Smooth muscle cell (in vitro differentiated cells): ENCODE data around the gene TEX9. TPM values are rescaled to one million over a fixed set of nuclear protein-coding genes. Genes with fewer than 3 reads are reported as not detected.

Experiments
- DNase-seq: peaks from one replicate; lab custom pipeline; 2025; ENCODE audit not compliant: unreplicated experiment; lab: John Stamatoyannopoulos, UW
- H2AFZ ChIP-seq: fragments of 200-600 bp; sonication (generic); 2 replicates; pipeline ENCODE4 v1.6.0; 2016; ENCODE audit warnings: antibody characterized with exemption, low read depth, mild to moderate bottlenecking
- H3F3A ChIP-seq: fragments of 200-600 bp; sonication (generic); 2 replicates; pipeline ENCODE4 v1.6.0; 2017; ENCODE audit warnings: antibody characterized with exemption, low read depth
- H3K27ac ChIP-seq: fragments of 200-600 bp; sonication (generic); 2 replicates; pipeline ENCODE4 v1.5.1; 2016; ENCODE audit warnings: low read depth, mild to moderate bottlenecking
- H3K27me3 ChIP-seq: fragments of 200-600 bp; sonication (generic); 2 replicates; pipeline ENCODE4 v1.6.1; 2016; ENCODE audit warnings: low read depth, mild to moderate bottlenecking
- H3K36me3 ChIP-seq: fragments of 200-600 bp; sonication (generic); 2 replicates; pipeline ENCODE4 v1.5.1; 2016; ENCODE audit warnings: low read depth
- H3K4me1 ChIP-seq: fragments of 200-600 bp; sonication (generic); 2 replicates; pipeline ENCODE4 v1.5.1; 2016; ENCODE audit warnings: low read depth
- H3K4me2 ChIP-seq: fragments of 200-600 bp; sonication (generic); 2 replicates; pipeline ENCODE4 v1.6.0; 2016; ENCODE audit warnings: mild to moderate bottlenecking
- H3K4me3 ChIP-seq: fragments of 200-600 bp; sonication (generic); 2 replicates; pipeline ENCODE4 v1.5.1; 2016; ENCODE audit warnings: mild to moderate bottlenecking
- H3K79me2 ChIP-seq: fragments of 200-600 bp; sonication (generic); 2 replicates; pipeline ENCODE4 v1.6.0; 2016; ENCODE audit warnings: low read depth, mild to moderate bottlenecking
- H3K9ac ChIP-seq: fragments of 200-600 bp; sonication (generic); 2 replicates; pipeline ENCODE4 v1.6.0; 2016; ENCODE audit warnings: low read depth
- H3K9me3 ChIP-seq: fragments of 200-600 bp; sonication (generic); replicated peaks from 2 replicates; pipeline ENCODE4 v1.5.1; 2016; ENCODE audit warnings: low read depth
- H4K20me1 ChIP-seq: fragments of 200-600 bp; sonication (generic); 2 replicates; pipeline ENCODE4 v1.6.0; 2016; ENCODE audit warnings: low read depth
- WGBS: methylation state at CpG from one replicate; pipeline ENCODE4 v1.1.7; 2016; ENCODE audit warnings: low lambda C conversion rate; 5-methylcytosine and 5-hydroxymethylcytosine counted together
- polyA plus RNA-seq: library from polyadenylated mRNA; unstranded; fragments of >200 nt; fragmentation: Nextera tagmentation; extraction: Ambion mirVana; gene quantifications from 2 replicates; pipeline ENCODE4 v1.2.1, GENCODE V29; 2016
- total RNA-seq: library from RNA; depleted of rRNA; stranded (reverse); fragments of >200 nt; gene quantifications from 2 replicates; pipeline ENCODE4 v1.2.3, GENCODE V29; 2014
- TF ChIP-seq, protein P1 (sequence below): fragments of 200-600 bp; sonication (generic); IDR thresholded peaks from 2 replicates; pipeline ENCODE4 v1.5.1; 2017; ENCODE audit warnings: borderline replicate concordance, mild to moderate bottlenecking, antibody characterized with exemption; ENCODE audit not compliant: insufficient read depth, poor library complexity, severe bottlenecking

The TEX9 gene
- total and polyA plus RNA-seq, 2 experiments from 2014 or later = 4.0 to 5.3 TPM

DNA sequence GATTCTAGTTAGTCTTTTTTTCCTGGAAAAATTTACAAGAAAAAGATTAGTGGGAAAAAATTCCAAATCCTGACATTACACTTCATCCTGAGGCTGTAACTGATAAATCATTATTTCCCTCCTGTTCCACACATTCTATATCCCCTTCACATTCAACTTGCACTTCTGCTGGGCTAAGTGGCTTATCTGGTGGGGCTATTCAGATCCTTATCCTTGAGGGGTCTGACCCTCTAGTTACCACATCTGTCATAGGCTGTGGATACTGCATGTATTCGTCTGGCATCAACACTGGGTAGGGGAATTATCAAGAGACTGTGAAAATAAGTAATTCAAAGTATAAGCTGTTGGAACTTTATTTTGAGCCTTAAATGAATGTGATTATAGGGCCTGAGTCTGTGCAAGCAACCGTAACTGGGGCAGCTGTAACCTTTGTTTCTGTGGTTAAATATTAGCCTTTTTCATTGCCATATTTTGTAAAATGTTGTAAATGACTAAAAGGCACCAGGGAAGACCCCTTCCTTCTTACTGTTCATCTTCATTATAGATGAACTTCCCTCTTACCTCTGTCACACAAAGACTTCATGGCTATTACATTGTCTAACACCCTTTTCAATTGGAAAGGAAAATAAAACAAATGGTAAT is 28.0 kb upstream of the TEX9 start:
- Histone ChIP-seq H2AFZ (no peak overlapping the region), H3F3A (no peaks in the 10 kb centered on the region), H3K79me2 (no peaks in the 10 kb centered on the region), H4K20me1 (no peaks in the 10 kb centered on the region), H3K27ac (no peak overlapping the region), H3K4me3 (no peak overlapping the region), H3K36me3 (no peaks in the 10 kb centered on the region), H3K4me1 (no peaks in the 10 kb centered on the region), H3K9ac (no peak overlapping the region), H3K27me3 (no peaks in the 10 kb centered on the region), H3K4me2 (no peak overlapping the region), H3K9me3 (no peaks in the 10 kb centered on the region)
- no peak for DNase-seq
- 75% methylated on average over 2 of the region's 2 CpGs for WGBS
- TF ChIP-seq, protein P1, sequence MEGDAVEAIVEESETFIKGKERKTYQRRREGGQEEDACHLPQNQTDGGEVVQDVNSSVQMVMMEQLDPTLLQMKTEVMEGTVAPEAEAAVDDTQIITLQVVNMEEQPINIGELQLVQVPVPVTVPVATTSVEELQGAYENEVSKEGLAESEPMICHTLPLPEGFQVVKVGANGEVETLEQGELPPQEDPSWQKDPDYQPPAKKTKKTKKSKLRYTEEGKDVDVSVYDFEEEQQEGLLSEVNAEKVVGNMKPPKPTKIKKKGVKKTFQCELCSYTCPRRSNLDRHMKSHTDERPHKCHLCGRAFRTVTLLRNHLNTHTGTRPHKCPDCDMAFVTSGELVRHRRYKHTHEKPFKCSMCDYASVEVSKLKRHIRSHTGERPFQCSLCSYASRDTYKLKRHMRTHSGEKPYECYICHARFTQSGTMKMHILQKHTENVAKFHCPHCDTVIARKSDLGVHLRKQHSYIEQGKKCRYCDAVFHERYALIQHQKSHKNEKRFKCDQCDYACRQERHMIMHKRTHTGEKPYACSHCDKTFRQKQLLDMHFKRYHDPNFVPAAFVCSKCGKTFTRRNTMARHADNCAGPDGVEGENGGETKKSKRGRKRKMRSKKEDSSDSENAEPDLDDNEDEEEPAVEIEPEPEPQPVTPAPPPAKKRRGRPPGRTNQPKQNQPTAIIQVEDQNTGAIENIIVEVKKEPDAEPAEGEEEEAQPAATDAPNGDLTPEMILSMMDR = no peak

DNA sequence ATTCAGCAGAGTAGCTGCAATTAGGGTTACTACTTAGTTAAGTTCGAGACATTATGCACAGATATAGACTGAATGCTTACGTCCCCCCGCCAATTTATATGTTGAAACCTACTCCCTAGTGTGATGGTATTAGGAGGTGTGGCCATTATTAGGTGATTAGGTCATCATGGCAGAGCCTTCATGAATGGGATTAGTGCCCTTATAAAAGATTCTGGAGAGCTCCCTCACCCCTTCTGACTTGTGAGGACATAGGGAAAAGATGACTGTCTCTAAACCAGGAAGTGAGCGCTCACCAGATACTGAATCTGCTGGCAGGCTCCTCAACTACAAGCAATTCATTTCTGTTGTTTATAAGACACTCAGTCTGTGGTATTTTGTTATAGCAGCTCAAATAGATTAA is 25.6 kb upstream of the TEX9 start:
- 80% methylated on average over 4 of the region's 4 CpGs for WGBS

DNA sequence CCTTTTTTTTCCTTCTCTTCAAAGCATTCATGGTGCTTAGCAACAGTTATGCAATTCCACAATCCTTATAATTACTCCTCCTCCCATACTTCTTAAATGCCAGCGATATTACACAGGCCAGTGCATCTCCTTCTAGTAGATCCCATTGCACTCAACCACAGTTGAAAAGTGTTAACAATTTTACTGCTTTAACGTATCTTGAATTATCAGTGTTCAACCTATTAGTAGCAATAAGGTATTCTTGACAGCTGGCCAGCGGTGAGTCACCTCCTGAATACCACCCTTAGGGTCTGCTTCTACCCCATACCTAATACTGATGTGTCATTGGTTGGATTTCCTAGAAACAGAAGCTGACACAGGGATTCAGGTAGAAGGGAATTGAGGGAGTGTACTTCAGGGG is 24.0 kb upstream of the TEX9 start:
- no peak overlapping the region for H3K4me2 ChIP-seq
- no peak overlapping the region for H3K4me3 ChIP-seq
- H3K36me3 ChIP-seq = no peaks in the 10 kb centered on the region
- H2AFZ ChIP-seq = no peak overlapping the region
- no peak overlapping the region for H3K27ac ChIP-seq
- no peak overlapping the region for H3K9ac ChIP-seq
- H3K4me1 ChIP-seq = no peaks in the 10 kb centered on the region
- 56% methylated on average over 3 of the region's 3 CpGs for WGBS
- TF ChIP-seq, protein P1 = no peak
- no peaks in the 10 kb centered on the region for H3F3A ChIP-seq
- no peaks in the 10 kb centered on the region for H4K20me1 ChIP-seq
- H3K9me3 ChIP-seq = no peaks in the 10 kb centered on the region
- no peaks in the 10 kb centered on the region for H3K27me3 ChIP-seq
- no peak for DNase-seq
- no peaks in the 10 kb centered on the region for H3K79me2 ChIP-seq

More for the DNA sequence above, 25.6 kb upstream of the TEX9 start:
- H3K9me3 ChIP-seq = no peaks in the 10 kb centered on the region
- no peaks in the 10 kb centered on the region for H3K4me1 ChIP-seq
- H3F3A ChIP-seq = no peaks in the 10 kb centered on the region
- H2AFZ ChIP-seq = no peak overlapping the region
- no peak for DNase-seq
- no peaks in the 10 kb centered on the region for H3K27me3 ChIP-seq
- no peak overlapping the region for H3K9ac ChIP-seq
- no peaks in the 10 kb centered on the region for H3K36me3 ChIP-seq
- H3K27ac ChIP-seq = no peak overlapping the region
- H3K4me3 ChIP-seq = no peak overlapping the region
- TF ChIP-seq, protein P1 = no peak
- no peak overlapping the region for H3K4me2 ChIP-seq
- H4K20me1 ChIP-seq = no peaks in the 10 kb centered on the region
- H3K79me2 ChIP-seq = no peaks in the 10 kb centered on the region

DNA sequence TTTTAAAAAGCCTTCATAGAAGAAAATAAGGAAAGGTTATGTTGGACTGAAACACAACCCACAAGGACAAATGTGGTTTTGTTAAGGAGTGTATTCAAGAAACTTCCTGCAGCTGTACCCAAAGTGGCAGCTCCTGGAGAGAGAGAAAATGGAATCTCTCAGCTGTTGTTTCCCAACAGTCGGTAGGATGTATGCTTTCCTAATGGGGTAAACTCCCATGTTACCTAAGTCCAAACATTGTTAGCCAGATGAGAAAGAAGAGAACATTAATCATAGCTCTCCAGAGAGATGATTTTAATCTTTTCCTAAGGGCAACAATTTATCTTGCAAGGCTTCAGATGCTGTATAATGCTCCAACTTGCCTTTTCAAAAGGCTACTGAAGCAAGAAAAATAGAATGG is 22.6 kb upstream of the TEX9 start:
- Histone ChIP-seq H2AFZ (no peak overlapping the region), H3K4me1 (no peaks in the 10 kb centered on the region), H3K36me3 (no peaks in the 10 kb centered on the region), H3K9ac (no peak overlapping the region), H3K4me3 (no peak overlapping the region), H4K20me1 (no peaks in the 10 kb centered on the region), H3K79me2 (no peaks in the 10 kb centered on the region), H3K27me3 (no peaks in the 10 kb centered on the region), H3K27ac (no peak overlapping the region), H3K9me3 (no peaks in the 10 kb centered on the region), H3F3A (no peaks in the 10 kb centered on the region), H3K4me2 (no peak overlapping the region)
- DNase-seq = no peak
- WGBS = 58% methylated on average over 1 of the region's 1 CpG
- TF ChIP-seq, protein P1 = no peak
